HepG2 (cell line): ENCODE measurements around the gene DSPP. TPM values are rescaled to one million over a fixed set of nuclear protein-coding genes. Genes with fewer than 3 reads are reported as not detected.

Experiments used
- ATAC-seq: fragments of 200-7000 bp; cut with Tn5 transposase; 3 replicates; pipeline ENCODE4 v1.9.1; 2020; ENCODE audit warnings: mild to moderate bottlenecking, moderate library complexity
- BruUV-seq: library from RNA; stranded (reverse); fragments of 400-500 nt; replicated peaks from 2 replicates; lab custom pipeline; 2021; lab: Mats Ljungman, UMichigan
- CTCF ChIA-PET: fragments of 300-600 bp; formaldehyde crosslinking; extraction: SDS; loops from one replicate; lab custom pipeline; 2021; ENCODE audit warnings: low total read pairs, inconsistent platforms, low intra/inter-chr PET ratio; lab: Yijun Ruan, JAX
- POLR2A ChIA-PET: fragments of 350-600 bp; sonication (Branson Sonifier 250); formaldehyde crosslinking; loops from one replicate; lab custom pipeline; 2020; ENCODE audit warnings: antibody characterized with exemption, inconsistent platforms; lab: Yijun Ruan, JAX
- DNase-seq: peaks from one replicate; pipeline ENCODE4 v3.0.0-alpha.2; 2015; ENCODE audit warnings: low spot score
- FAIRE-seq: peaks from 3 replicates; lab custom pipeline; 2011; peaks lifted over from hg19 to GRCh38; lab: Jason Lieb, UNC
- H2AFZ ChIP-seq: one replicate; pipeline ENCODE4 v1.6.1; 2011; ENCODE audit warnings: low read length, inconsistent platforms
- H3K27ac ChIP-seq: fragments of 300-600 bp; 3 replicates; pipeline ENCODE4 v1.8.0; 2011; ENCODE audit warnings: mixed run types, mild to moderate bottlenecking, mixed read lengths, low read length, inconsistent platforms; ENCODE audit not compliant: insufficient read depth; ENCODE audit errors: extremely low read length
- H3K27me3 ChIP-seq, 2 experiments: fragments of 200-600 bp in 1 of 2; 2 replicates in 1 of 2; 3 replicates in 1 of 2; pipeline versions ENCODE4 v1.6.0 to v1.8.0; 2011; ENCODE audit warnings: low read length in 2 of 2, mild to moderate bottlenecking in 2 of 2, moderate library complexity in 2 of 2, inconsistent platforms in 1 of 2; ENCODE audit not compliant: insufficient read depth in 2 of 2, control insufficient read depth in 1 of 2
- H3K36me3 ChIP-seq, 2 experiments: fragments of 200-600 bp in 1 of 2; replicated peaks in 1 of 2; 2 replicates in 1 of 2; 3 replicates in 1 of 2; pipeline versions ENCODE4 v1.5.1 to v1.8.0; 2011; ENCODE audit warnings: low read length in 2 of 2, inconsistent platforms in 1 of 2; ENCODE audit not compliant: insufficient read depth in 2 of 2, control insufficient read depth in 1 of 2
- H3K4me1 ChIP-seq: 2 replicates; pipeline ENCODE4 v1.5.1; 2012; ENCODE audit warnings: low read length, inconsistent platforms; ENCODE audit not compliant: insufficient read depth
- H3K4me2 ChIP-seq: 2 replicates; pipeline ENCODE4 v1.6.0; 2011; ENCODE audit warnings: low read depth, low read length, inconsistent platforms
- H3K4me3 ChIP-seq, 3 experiments: fragments of 200-600 bp in 1 of 3; sonication (generic), shearing (Covaris generic) in 1 of 3; replicated peaks in 1 of 3; 2 replicates each; pipeline ENCODE4 v1.5.1; 2011 to 2016; ENCODE audit warnings: low read length in 3 of 3, inconsistent platforms in 2 of 3, low read depth in 2 of 3, mild to moderate bottlenecking in 2 of 3, control low read depth in 1 of 3, mixed read lengths in 1 of 3; ENCODE audit not compliant: insufficient read depth in 1 of 3
- H3K79me2 ChIP-seq: one replicate; pipeline ENCODE4 v1.6.1; 2011; ENCODE audit warnings: low read length, inconsistent platforms; ENCODE audit not compliant: insufficient read depth
- H3K9ac ChIP-seq: 2 replicates; pipeline ENCODE4 v1.6.0; 2011; ENCODE audit warnings: mild to moderate bottlenecking, low read depth, low read length, inconsistent platforms; ENCODE audit not compliant: insufficient read depth
- H3K9me3 ChIP-seq: 2 replicates; pipeline ENCODE4 v1.5.1; 2012; ENCODE audit warnings: mild to moderate bottlenecking, low read length
- H4K20me1 ChIP-seq: 2 replicates; pipeline ENCODE4 v1.6.0; 2011; ENCODE audit warnings: inconsistent platforms, mild to moderate bottlenecking, low read length, moderate library complexity; ENCODE audit not compliant: insufficient read depth
- FOSL2 ChIP-seq: sonication (generic); formaldehyde crosslinking; IDR thresholded peaks from 2 replicates; pipeline ENCODE4 v1.4.0; 2020; ENCODE audit warnings: missing genetic modification reagents
- KDM1A ChIP-seq: IDR thresholded peaks from 2 replicates; pipeline ENCODE4 v1.6.1; 2016; ENCODE audit warnings: missing compliant biosample characterization
- MEIS2 ChIP-seq: sonication (generic); formaldehyde crosslinking; IDR thresholded peaks from 2 replicates; pipeline ENCODE4 v1.9.0; 2021; ENCODE audit warnings: mild to moderate bottlenecking, missing genetic modification reagents
- MLLT10 ChIP-seq: sonication (generic); formaldehyde crosslinking; IDR thresholded peaks from 2 replicates; pipeline ENCODE4 v1.4.0; 2020; ENCODE audit warnings: missing genetic modification reagents
- RFXAP ChIP-seq: sonication (generic); formaldehyde crosslinking; IDR thresholded peaks from 2 replicates; pipeline ENCODE4 v1.4.0; 2020; ENCODE audit warnings: missing genetic modification reagents, borderline replicate concordance
- TCF7L2 ChIP-seq: IDR thresholded peaks from 2 replicates; pipeline ENCODE4 v1.6.1; 2011; ENCODE audit warnings: mild to moderate bottlenecking, low read depth, low read length, moderate library complexity
- ZBTB34 ChIP-seq: sonication (generic); formaldehyde crosslinking; IDR thresholded peaks from 2 replicates; pipeline ENCODE4 v1.8.0; 2022; ENCODE audit warnings: mild to moderate bottlenecking, missing genetic modification reagents
- ZNF24 ChIP-seq: fragments of 450-650 bp; IDR thresholded peaks from 2 replicates; pipeline ENCODE4 v1.6.1; 2017; ENCODE audit warnings: antibody characterized with exemption, mild to moderate bottlenecking
- ZNF530 ChIP-seq: sonication (generic); formaldehyde crosslinking; IDR thresholded peaks from 2 replicates; pipeline ENCODE4 v1.5.0; 2020; ENCODE audit warnings: low read depth, mild to moderate bottlenecking, missing genetic modification reagents
- ZNF747 ChIP-seq: sonication (generic); formaldehyde crosslinking; IDR thresholded peaks from 2 replicates; pipeline ENCODE4 v1.8.1; 2023; ENCODE audit warnings: missing genetic modification reagents, mild to moderate bottlenecking, borderline replicate concordance
- ZNF790 ChIP-seq: sonication (generic); formaldehyde crosslinking; IDR thresholded peaks from 2 replicates; pipeline ENCODE4 v1.8.0; 2022; ENCODE audit warnings: missing genetic modification reagents, mild to moderate bottlenecking, borderline replicate concordance
- ZSCAN29 ChIP-seq: sonication (generic); formaldehyde crosslinking; conservative IDR thresholded peaks from 2 replicates; pipeline ENCODE4 v1.4.0; 2020; ENCODE audit warnings: mild to moderate bottlenecking, missing genetic modification reagents
- ZZZ3 ChIP-seq: sonication (generic); formaldehyde crosslinking; IDR thresholded peaks from 2 replicates; pipeline ENCODE4 v1.4.0; 2020; ENCODE audit warnings: missing genetic modification reagents, mild to moderate bottlenecking, borderline replicate concordance
- WGBS: methylation state at CpG from one replicate; pipeline ENCODE4 v1.1.6; 2017; ENCODE audit warnings: low lambda C conversion rate; 5-methylcytosine and 5-hydroxymethylcytosine counted together
- in situ Hi-C: cut with HindIII; loops from 2 replicates; pipeline ENCODE4 v1.10.0; 2017; ENCODE audit warnings: low pct_unique_long_range_greater_than_20kb; ENCODE audit not compliant: extremely low pct_ligation_motif_present
- intact Hi-C: fragments of 100-400 bp; cut with micrococcal nuclease; formaldehyde crosslinking; loops from one replicate; pipeline ENCODE4 v1.10.0; 2022; ENCODE audit not compliant: unreplicated experiment
- polyA plus RNA-seq, 8 experiments: library from polyadenylated mRNA; depleted of rRNA in 3 of 8; stranded (reverse) in 7 of 8; unstranded in 1 of 8; fragments of >200 nt; fragmentation: Illumina TruSeq in 4 of 8; extraction: Trizol in 4 of 8; gene quantifications; 2 replicates each; pipeline versions ENCODE4 v1.2.1 to v1.2.3, GENCODE V29; 2011 to 2016; ENCODE audit warnings: low read depth in 4 of 8, missing spikeins in 1 of 8, mixed read lengths in 1 of 8; ENCODE audit not compliant: insufficient read depth in 1 of 8
- total RNA-seq, 5 experiments: library from RNA; depleted of rRNA; stranded (reverse); fragments of >200 nt; fragmentation: Illumina TruSeq; extraction: Trizol; gene quantifications; 2 replicates each; pipeline ENCODE4 v1.2.3, GENCODE V29; 2016; ENCODE audit warnings: low read depth in 1 of 5

The DSPP gene
- total and polyA plus RNA-seq, 2 of the 13 experiments (the other 11 are each of a cell fraction or from before 2014, with no cell fraction given): not detected

- no peak overlapping the region for H3K4me2 ChIP-seq
- H2AFZ ChIP-seq: no peak overlapping the region
- H3K4me1 ChIP-seq: no peaks in the 10 kb centered on the region
- no peak for FAIRE-seq
- no peak overlapping the region for H3K27ac ChIP-seq
- ATAC-seq: no peak
- H3K4me3 ChIP-seq: no peak overlapping the region
- no peaks in the 10 kb centered on the region for H3K36me3 ChIP-seq
- H3K79me2 ChIP-seq: no peaks in the 10 kb centered on the region
- 0 out of 5 replicates have a peak, but pooled peaks cover 0 to 3% of the 10 kb centered on the region in 2 experiments for H3K27me3 ChIP-seq
- POLR2A ChIA-PET: no interaction called here
- intact Hi-C loops: no loop called here
- BruUV-seq: no TSS peak
- no peaks in the 10 kb centered on the region for H3K9me3 ChIP-seq
- CTCF ChIA-PET: no interaction called here
- no peak for DNase-seq
- H3K9ac ChIP-seq: no peak overlapping the region
- WGBS: 32% methylated on average over 1 of the region's 1 CpG
- in situ Hi-C loops: no loop called here
- TF ChIP-seq ZNF747 (CRISPR knock-in tag): no peak
- H4K20me1 ChIP-seq: no peaks in the 10 kb centered on the region
These were observed 32.9 kb upstream of the DSPP start for GRCh38 chr4:87575408-87575807.

GRCh38 chr4:87575983-87576382, 32.3 kb upstream of the DSPP start:
- H3K9me3 ChIP-seq: no peaks in the 10 kb centered on the region
- BruUV-seq: no TSS peak
- H3K27ac ChIP-seq: no peak overlapping the region
- H3K79me2 ChIP-seq: no peaks in the 10 kb centered on the region
- H3K4me3 ChIP-seq: no peak overlapping the region
- CTCF ChIA-PET: no interaction called here
- H3K4me2 ChIP-seq: no peak overlapping the region
- POLR2A ChIA-PET: no interaction called here
- H2AFZ ChIP-seq: no peak overlapping the region
- DNase-seq: no peak
- FAIRE-seq: no peak
- no peaks in the 10 kb centered on the region for H4K20me1 ChIP-seq
- H3K9ac ChIP-seq: no peak overlapping the region
- TF ChIP-seq ZNF790 (CRISPR knock-in tag) (no peak), ZNF24 (no peak), TCF7L2 (no peak), RFXAP (CRISPR knock-in tag) (no peak), MLLT10 (no peak), ZNF530 (CRISPR knock-in tag) (no peak), FOSL2 (CRISPR knock-in tag) (no peak), ZBTB34 (CRISPR knock-in tag) (no peak), ZSCAN29 (CRISPR knock-in tag) (no peak), KDM1A (CRISPR knock-in tag) (no peak), MEIS2 (CRISPR knock-in tag) (no peak), ZZZ3 (CRISPR knock-in tag) (no peak)
- intact Hi-C loops (no loop called here), in situ Hi-C loops (no loop called here)
- H3K4me1 ChIP-seq: no peaks in the 10 kb centered on the region
- H3K27me3 ChIP-seq: 0 out of 5 replicates have a peak, but pooled peaks cover 0 to 3% of the 10 kb centered on the region in 2 experiments
- no peak for ATAC-seq
- no peaks in the 10 kb centered on the region for H3K36me3 ChIP-seq
